ENCODE data around the gene FCGR3A. TPM values are rescaled to one million over a fixed set of nuclear protein-coding genes. Genes with fewer than 3 reads are reported as not detected.
"Not testable (repeated sequence)": the region's sequence is repeated elsewhere in the genome, so short reads cannot be mapped to it uniquely, and the experiment has no call there.

The FCGR3A gene
- total RNA-seq, 1 donor from 2014 or later: 1.6 TPM

DNA sequence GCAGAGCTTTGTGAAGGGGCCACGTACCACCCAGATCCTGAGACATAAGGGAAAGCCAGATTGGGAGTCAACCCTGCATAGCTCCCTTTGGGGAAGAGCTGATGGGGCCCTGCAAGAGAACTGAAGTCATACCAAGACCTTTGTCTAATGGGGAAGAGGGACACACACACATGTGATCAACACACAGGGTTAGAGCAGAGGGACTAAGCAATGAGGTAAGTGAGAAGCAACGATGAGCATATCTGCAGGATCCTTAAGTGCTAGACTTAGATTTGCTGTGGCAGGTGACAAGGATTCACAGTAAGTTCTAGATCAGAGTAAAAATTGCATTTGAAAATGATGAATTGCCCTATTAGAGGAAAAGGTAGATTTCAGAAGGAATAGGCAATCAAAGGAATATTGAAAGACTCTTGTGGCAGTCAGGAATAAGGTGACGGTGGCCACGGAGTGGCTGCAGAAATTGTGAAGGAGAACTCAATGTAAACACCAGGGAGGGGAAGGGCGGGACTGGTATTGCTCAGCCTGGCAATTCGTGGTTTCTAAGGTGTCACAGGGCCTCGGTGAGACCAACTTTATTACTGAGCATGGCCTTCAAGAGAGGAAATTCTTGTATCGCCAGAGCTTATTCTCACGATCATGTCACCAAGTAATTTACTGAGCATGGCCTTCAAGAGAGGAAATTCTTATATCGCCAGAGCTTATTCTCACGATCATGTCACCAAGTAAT lies 4.5 kb downstream of the FCGR3A start:
- H3K9ac ChIP-seq (ENCODE audit: low read depth in 1 of 3, low read length in 3 of 3); H3K4me1 ChIP-seq (ENCODE audit: control insufficient read depth in 3 of 3, insufficient read depth in 3 of 3, low read length in 3 of 3); H3K27ac ChIP-seq (ENCODE audit: low read depth, low read length); H3K9me3 ChIP-seq (ENCODE audit: control insufficient read depth in 3 of 3, low read length in 3 of 3); H3K27me3 ChIP-seq (ENCODE audit: control insufficient read depth in 3 of 3, insufficient read depth in 3 of 3, low read length in 3 of 3); H3K4me3 ChIP-seq (ENCODE audit: low read length in 3 of 3); H3K36me3 ChIP-seq (ENCODE audit: control insufficient read depth in 3 of 3, insufficient read depth in 3 of 3, low read length in 3 of 3): not testable (repeated sequence)

- H3K9me3 ChIP-seq (ENCODE audit: control insufficient read depth in 3 of 3, low read length in 3 of 3); H3K27ac ChIP-seq (ENCODE audit: low read depth, low read length); H3K4me3 ChIP-seq (ENCODE audit: low read length in 3 of 3); H3K9ac ChIP-seq (ENCODE audit: low read depth in 1 of 3, low read length in 3 of 3); H3K36me3 ChIP-seq (ENCODE audit: control insufficient read depth in 3 of 3, insufficient read depth in 3 of 3, low read length in 3 of 3); H3K4me1 ChIP-seq (ENCODE audit: control insufficient read depth in 3 of 3, insufficient read depth in 3 of 3, low read length in 3 of 3): not testable (repeated sequence)
- H3K27me3 ChIP-seq (ENCODE audit: control insufficient read depth in 3 of 3, insufficient read depth in 3 of 3, low read length in 3 of 3): peaks cover 2 to 11% (median 4%) of the 10 kb centered on the region in 3 donors
These were observed 6.5 kb downstream of the FCGR3A start for GRCh38 chr1:161543125-161543524.

DNA sequence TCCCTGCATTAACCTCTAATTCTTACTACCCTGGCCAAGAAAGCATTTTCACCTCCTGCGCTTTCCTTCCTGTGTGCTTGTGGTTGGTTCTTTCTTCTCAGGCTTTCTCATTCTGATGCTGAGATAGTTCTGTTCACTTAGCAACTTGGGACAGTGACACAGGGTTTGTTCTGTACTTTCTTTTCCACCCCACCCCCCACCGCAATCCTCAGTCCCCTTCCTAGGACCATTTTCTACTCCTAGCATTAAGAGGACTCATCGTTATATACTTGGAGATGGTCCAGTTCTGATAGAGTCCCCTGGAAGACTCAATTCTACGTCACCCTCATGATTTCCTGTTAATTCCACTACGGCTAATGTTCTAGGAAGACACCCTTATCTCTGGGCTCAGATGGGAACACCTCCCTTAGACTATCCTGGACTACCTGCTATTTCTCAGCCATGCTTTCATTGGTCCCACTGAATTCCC lies 7.5 kb downstream of the FCGR3A start:
- not testable (repeated sequence) for H3K4me3 ChIP-seq (ENCODE audit: low read length in 3 of 3); H3K27ac ChIP-seq (ENCODE audit: low read depth, low read length); H3K9ac ChIP-seq (ENCODE audit: low read depth in 1 of 3, low read length in 3 of 3); H3K4me1 ChIP-seq (ENCODE audit: control insufficient read depth in 3 of 3, insufficient read depth in 3 of 3, low read length in 3 of 3); H3K36me3 ChIP-seq (ENCODE audit: control insufficient read depth in 3 of 3, insufficient read depth in 3 of 3, low read length in 3 of 3); H3K9me3 ChIP-seq (ENCODE audit: control insufficient read depth in 3 of 3, low read length in 3 of 3)
- peaks cover 2 to 11% (median 4%) of the 10 kb centered on the region in 3 donors for H3K27me3 ChIP-seq (ENCODE audit: control insufficient read depth in 3 of 3, insufficient read depth in 3 of 3, low read length in 3 of 3)

DNA sequence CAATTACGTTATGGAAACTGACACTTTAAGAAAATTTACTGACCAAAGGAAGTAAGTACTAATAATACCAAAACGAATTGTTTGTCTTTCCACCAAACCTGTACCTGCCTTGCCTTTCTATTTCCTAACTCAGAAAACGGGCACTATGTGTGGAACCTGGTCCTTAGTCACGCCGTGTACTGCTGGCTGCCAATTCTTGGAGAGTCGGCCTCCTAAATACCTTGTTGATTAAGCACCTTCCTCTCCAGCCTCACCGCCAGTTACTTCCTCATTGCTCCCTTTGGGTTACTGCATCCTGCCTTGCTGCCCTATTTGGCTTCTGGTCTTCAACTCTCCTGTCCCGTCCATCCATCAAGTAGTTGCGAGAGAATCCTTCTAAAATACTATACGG lies 9.1 kb downstream of the FCGR3A start:
- H3K9ac ChIP-seq (ENCODE audit: low read depth in 1 of 3, low read length in 3 of 3); H3K4me1 ChIP-seq (ENCODE audit: control insufficient read depth in 3 of 3, insufficient read depth in 3 of 3, low read length in 3 of 3); H3K27ac ChIP-seq (ENCODE audit: low read depth, low read length); H3K9me3 ChIP-seq (ENCODE audit: control insufficient read depth in 3 of 3, low read length in 3 of 3); H3K36me3 ChIP-seq (ENCODE audit: control insufficient read depth in 3 of 3, insufficient read depth in 3 of 3, low read length in 3 of 3): not testable (repeated sequence)
- H3K4me3 ChIP-seq (ENCODE audit: low read length in 3 of 3): peak overlapping the region in 2 of 3 donors; percentile 67 to 74
- peaks cover 2 to 11% (median 4%) of the 10 kb centered on the region in 3 donors for H3K27me3 ChIP-seq (ENCODE audit: control insufficient read depth in 3 of 3, insufficient read depth in 3 of 3, low read length in 3 of 3)

DNA sequence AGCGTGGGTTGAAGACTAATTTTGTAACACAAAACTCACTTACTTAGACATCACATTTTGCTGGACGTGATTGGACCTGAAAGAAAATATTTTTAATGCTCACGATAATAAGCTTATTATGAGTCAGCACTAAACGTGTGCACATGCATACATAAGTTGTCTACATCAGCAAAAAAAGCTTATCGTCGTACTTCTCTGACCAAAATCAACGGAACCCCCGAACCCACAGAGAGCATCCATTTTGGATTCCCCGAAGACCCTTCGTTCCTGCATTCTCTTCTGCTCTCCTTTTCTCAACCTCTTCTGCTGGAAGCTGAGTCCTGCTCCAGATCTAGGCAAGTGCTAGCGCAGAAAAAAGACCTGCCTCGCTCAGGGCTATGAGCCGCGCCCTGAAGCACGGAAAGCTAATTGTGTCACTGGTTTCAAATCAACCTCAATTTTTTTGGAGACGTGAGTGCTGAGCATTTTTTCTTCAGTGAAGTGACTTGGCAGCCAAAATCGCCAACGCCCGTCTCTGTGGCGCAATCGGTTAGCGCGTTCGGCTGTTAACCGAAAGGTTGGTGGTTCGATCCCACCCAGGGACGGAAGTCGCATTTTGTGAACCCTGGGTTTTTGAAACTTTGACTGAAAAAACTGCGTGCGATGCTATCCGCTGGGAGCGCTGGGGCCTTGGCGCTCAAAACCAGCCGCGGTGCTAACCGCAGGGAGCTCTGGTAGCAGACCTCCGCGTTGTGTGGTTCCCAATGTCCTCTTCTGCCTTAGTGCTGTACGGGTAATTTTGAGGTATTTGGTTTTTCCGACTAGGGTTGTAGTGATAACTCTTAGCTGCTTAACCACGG lies 9.7 kb downstream of the FCGR3A start:
- Histone ChIP-seq H3K9ac (ENCODE audit: low read depth in 1 of 3, low read length in 3 of 3) (peak overlapping the region; percentile 20 to 66 (median 53)), H3K27me3 (ENCODE audit: control insufficient read depth in 3 of 3, insufficient read depth in 3 of 3, low read length in 3 of 3) (peaks cover 2 to 11% (median 4%) of the 10 kb centered on the region in 3 donors), H3K4me3 (ENCODE audit: low read length in 3 of 3) (peak overlapping the region; percentile 64 to 74 (median 67))
- not testable (repeated sequence) for H3K27ac ChIP-seq (ENCODE audit: low read depth, low read length); H3K9me3 ChIP-seq (ENCODE audit: control insufficient read depth in 3 of 3, low read length in 3 of 3); H3K4me1 ChIP-seq (ENCODE audit: control insufficient read depth in 3 of 3, insufficient read depth in 3 of 3, low read length in 3 of 3); H3K36me3 ChIP-seq (ENCODE audit: control insufficient read depth in 3 of 3, insufficient read depth in 3 of 3, low read length in 3 of 3)

DNA sequence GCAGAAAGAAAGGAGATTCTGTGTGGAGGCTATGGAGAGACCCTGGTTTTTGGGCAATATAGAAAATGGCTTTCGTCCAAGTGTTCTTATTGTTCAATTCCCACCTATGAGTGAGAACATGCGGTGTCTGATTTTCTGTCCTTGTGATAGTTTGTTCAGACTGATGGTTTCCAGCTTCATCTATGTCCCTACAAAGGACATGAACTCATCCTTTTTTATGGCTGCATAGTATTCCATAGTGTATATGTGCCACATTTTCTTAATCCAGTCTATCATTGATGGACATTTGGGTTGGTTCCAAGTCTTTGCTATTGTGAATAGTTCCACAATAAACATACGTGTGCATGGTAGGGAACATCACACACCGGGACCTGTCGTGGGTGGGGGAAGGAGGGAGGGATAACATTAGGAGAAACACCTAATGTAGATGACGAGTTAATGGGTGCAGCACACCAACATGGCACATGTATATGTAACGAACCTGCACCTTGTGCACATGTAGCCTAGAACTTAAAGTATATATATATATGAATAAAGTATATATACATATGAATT lies 10.6 kb downstream of the FCGR3A start:
- not testable (repeated sequence) for H3K9me3 ChIP-seq (ENCODE audit: control insufficient read depth in 3 of 3, low read length in 3 of 3); H3K4me3 ChIP-seq (ENCODE audit: low read length in 3 of 3); H3K4me1 ChIP-seq (ENCODE audit: control insufficient read depth in 3 of 3, insufficient read depth in 3 of 3, low read length in 3 of 3); H3K27ac ChIP-seq (ENCODE audit: low read depth, low read length); H3K36me3 ChIP-seq (ENCODE audit: control insufficient read depth in 3 of 3, insufficient read depth in 3 of 3, low read length in 3 of 3); H3K9ac ChIP-seq (ENCODE audit: low read depth in 1 of 3, low read length in 3 of 3)
- peaks cover 2 to 11% (median 4%) of the 10 kb centered on the region in 3 donors for H3K27me3 ChIP-seq (ENCODE audit: control insufficient read depth in 3 of 3, insufficient read depth in 3 of 3, low read length in 3 of 3)

- not testable (repeated sequence) for H3K9ac ChIP-seq (ENCODE audit: low read depth in 1 of 3, low read length in 3 of 3); H3K4me3 ChIP-seq (ENCODE audit: low read length in 3 of 3); H3K4me1 ChIP-seq (ENCODE audit: control insufficient read depth in 3 of 3, insufficient read depth in 3 of 3, low read length in 3 of 3); H3K9me3 ChIP-seq (ENCODE audit: control insufficient read depth in 3 of 3, low read length in 3 of 3); H3K36me3 ChIP-seq (ENCODE audit: control insufficient read depth in 3 of 3, insufficient read depth in 3 of 3, low read length in 3 of 3); H3K27ac ChIP-seq (ENCODE audit: low read depth, low read length)
- H3K27me3 ChIP-seq (ENCODE audit: control insufficient read depth in 3 of 3, insufficient read depth in 3 of 3, low read length in 3 of 3): peaks cover 2 to 11% (median 4%) of the 10 kb centered on the region in 3 donors
These were observed 12.4 kb downstream of the FCGR3A start for GRCh38 chr1:161537068-161537669.

GRCh38 chr1:161532644-161533567 lies 16.7 kb downstream of the FCGR3A start:
- not testable (repeated sequence) for H3K4me3 ChIP-seq (ENCODE audit: low read length in 3 of 3); H3K36me3 ChIP-seq (ENCODE audit: control insufficient read depth in 3 of 3, insufficient read depth in 3 of 3, low read length in 3 of 3); H3K4me1 ChIP-seq (ENCODE audit: control insufficient read depth in 3 of 3, insufficient read depth in 3 of 3, low read length in 3 of 3); H3K27me3 ChIP-seq (ENCODE audit: control insufficient read depth in 3 of 3, insufficient read depth in 3 of 3, low read length in 3 of 3); H3K9me3 ChIP-seq (ENCODE audit: control insufficient read depth in 3 of 3, low read length in 3 of 3)
- H3K9ac ChIP-seq (ENCODE audit: low read depth in 1 of 3, low read length in 3 of 3): peak overlapping the region in 1 of 3 donors; percentile 16
- H3K27ac ChIP-seq (ENCODE audit: low read depth, low read length): peak overlapping the region; percentile 66

GRCh38 chr1:161531986-161532643 lies 17.5 kb downstream of the FCGR3A start:
- Histone ChIP-seq H3K4me3 (ENCODE audit: low read length in 3 of 3) (no peak overlapping the region), H3K36me3 (ENCODE audit: control insufficient read depth in 3 of 3, insufficient read depth in 3 of 3, low read length in 3 of 3) (no peaks in the 10 kb centered on the region)

More at GRCh38 chr1:161531986-161532643, 17.5 kb downstream of the FCGR3A start:
- H3K9me3 ChIP-seq (ENCODE audit: control insufficient read depth in 3 of 3, low read length in 3 of 3): no peaks in the 10 kb centered on the region
- peak overlapping the region; percentile 66 for H3K27ac ChIP-seq (ENCODE audit: low read depth, low read length)
- no peaks in the 10 kb centered on the region for H3K27me3 ChIP-seq (ENCODE audit: control insufficient read depth in 3 of 3, insufficient read depth in 3 of 3, low read length in 3 of 3)
- H3K4me1 ChIP-seq (ENCODE audit: control insufficient read depth in 3 of 3, insufficient read depth in 3 of 3, low read length in 3 of 3): no peaks in the 10 kb centered on the region
- H3K9ac ChIP-seq (ENCODE audit: low read depth in 1 of 3, low read length in 3 of 3): no peak overlapping the region
